ENCODE results near the gene TTLL8.

TTLL8 gene

DNA sequence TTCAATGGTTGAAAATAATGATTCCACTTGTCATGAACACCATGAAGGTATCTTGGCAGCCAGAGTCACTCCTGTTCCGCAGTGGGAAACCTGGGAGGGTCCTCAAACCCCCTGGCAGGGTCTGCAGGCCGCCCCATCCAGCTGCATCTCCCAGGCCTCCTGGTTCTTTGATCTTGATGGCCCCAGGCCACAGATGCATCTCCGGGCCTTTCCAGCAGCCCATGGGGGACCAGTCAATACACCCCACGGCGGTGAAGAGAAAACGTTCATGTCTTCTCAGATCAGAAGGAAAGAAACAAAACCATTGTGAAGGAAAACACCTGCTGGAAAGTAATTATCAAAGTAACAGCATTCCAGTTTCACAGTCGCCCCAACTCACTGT is 1.8 kb upstream of the TTLL8 start:
- Histone ChIP-seq H3K9me3 (ENCODE audit: control insufficient read depth, low read length) (no peaks in the 10 kb centered on the region), H3K4me1 (ENCODE audit: control insufficient read depth, insufficient read depth, low read length) (peaks cover 8% of the 10 kb centered on the region), H3K27me3 (replicated peaks; ENCODE audit: control insufficient read depth, insufficient read depth, low read length) (peaks cover 37% of the 10 kb centered on the region), H3K4me3 (ENCODE audit: low read length) (no peak overlapping the region), H3K36me3 (ENCODE audit: control insufficient read depth, insufficient read depth, low read length, severe bottlenecking) (no peaks in the 10 kb centered on the region), H3K9ac (ENCODE audit: low read length) (no peak overlapping the region)
- DNase-seq (ENCODE audit: low read depth), result no peak

DNA sequence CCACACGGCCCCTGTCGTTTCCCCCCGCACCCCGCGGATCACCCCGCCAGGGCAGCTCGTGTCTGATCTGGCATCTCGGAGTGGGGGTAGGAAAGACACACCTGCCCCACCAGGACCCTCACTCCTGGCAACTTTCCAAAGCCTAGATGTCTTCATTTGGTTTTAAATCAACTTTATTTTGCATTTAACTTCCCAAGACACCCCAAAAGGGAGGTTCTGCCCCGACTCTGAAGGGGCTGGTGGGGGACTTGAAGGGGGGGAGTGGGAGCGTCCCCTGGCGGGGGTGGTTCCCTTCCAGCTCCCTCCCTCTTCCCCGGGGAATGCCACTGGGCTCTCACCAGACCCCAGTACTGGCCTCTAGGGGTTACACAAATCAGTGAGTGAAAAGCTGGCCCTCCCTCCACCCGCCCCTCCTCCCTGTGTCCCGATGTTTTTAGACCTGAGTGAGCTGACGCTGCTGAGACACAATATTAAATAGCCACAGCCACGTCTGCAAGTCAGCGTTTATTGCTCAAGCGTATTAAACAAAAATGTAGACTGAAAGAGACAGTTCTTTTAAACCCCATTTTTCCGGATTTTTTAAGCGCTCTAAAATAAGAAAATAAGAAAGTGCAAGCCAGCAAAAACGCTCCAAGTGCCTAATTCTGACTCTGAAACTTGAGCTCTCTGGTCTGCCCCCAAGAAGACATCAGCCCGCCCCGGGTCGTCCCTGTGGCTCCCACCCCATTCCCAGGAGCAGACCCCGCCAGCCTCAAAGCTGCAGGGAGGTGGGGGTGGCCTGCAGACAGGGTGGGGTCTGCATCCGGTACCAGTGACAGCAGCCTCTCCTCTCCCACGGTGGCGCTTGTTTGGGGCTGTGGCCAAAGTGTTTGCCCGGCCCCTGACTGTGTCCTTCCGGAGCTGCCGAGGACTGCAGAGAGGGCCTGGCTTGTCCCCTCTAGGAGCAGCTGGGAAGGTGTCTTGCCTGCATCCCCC is 1.1 kb upstream of the TTLL8 start:
- peak; percentile 58 for DNase-seq (ENCODE audit: low read depth)
- Histone ChIP-seq H3K9me3 (ENCODE audit: control insufficient read depth, low read length) (no peaks in the 10 kb centered on the region), H3K36me3 (ENCODE audit: control insufficient read depth, insufficient read depth, low read length, severe bottlenecking) (no peaks in the 10 kb centered on the region), H3K4me1 (ENCODE audit: control insufficient read depth, insufficient read depth, low read length) (peaks cover 8% of the 10 kb centered on the region), H3K9ac (ENCODE audit: low read length) (peak overlapping the region; percentile 46), H3K27me3 (replicated peaks; ENCODE audit: control insufficient read depth, insufficient read depth, low read length) (peaks cover 30% of the 10 kb centered on the region), H3K4me3 (ENCODE audit: low read length) (peak overlapping the region; percentile 47)

DNA sequence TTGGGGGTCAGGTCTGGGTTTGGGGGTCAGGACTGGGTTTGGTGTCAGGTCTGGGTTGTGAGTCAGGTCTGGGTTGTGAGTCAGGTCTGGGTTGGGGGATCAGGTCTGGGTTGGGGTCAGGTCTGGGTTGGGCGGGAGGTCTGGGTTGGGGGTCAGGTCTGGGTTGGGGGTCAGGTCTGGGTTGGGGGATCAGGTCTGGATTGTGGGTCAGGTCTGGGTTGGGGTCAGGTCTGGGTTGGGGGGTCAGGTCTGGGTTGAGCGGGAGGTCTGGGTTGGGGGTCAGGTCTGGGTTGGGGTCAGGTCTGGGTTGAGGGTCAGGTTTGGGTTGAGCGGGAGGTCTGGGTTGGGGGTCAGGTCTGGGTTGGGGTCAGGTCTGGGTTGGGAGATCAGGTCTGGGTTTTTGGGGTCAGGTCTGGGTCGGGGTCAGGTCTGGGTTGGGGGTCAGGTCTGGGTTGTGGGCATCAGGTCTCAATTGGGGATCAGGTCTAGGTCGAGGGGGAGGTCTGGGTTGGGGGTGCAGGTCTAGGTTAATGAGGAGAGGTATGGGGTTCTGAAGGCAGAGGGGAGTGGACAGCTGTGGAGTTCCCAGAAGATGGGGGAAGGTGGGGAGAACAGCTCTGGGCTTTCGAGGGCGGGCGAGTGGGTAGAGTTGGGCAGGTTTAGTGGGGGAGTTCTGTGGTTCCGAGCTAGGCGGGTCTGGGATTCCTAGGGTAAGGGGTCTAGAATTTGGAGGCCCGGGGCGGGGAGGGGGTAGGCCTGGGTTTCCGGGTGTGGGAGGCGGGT is 629 bp downstream of the TTLL8 start:
- peaks cover 16% of the 10 kb centered on the region for H3K9me3 ChIP-seq (ENCODE audit: control insufficient read depth, low read length)
- peaks cover 8% of the 10 kb centered on the region for H3K4me1 ChIP-seq (ENCODE audit: control insufficient read depth, insufficient read depth, low read length)
- no peaks in the 10 kb centered on the region for H3K36me3 ChIP-seq (ENCODE audit: control insufficient read depth, insufficient read depth, low read length, severe bottlenecking)
- no peak for DNase-seq (ENCODE audit: low read depth)
- H3K9ac ChIP-seq (ENCODE audit: low read length), result no peak overlapping the region
- H3K4me3 ChIP-seq (ENCODE audit: low read length), result no peak overlapping the region
- H3K27me3 ChIP-seq (replicated peaks; ENCODE audit: control insufficient read depth, insufficient read depth, low read length), result peaks cover 24% of the 10 kb centered on the region

DNA sequence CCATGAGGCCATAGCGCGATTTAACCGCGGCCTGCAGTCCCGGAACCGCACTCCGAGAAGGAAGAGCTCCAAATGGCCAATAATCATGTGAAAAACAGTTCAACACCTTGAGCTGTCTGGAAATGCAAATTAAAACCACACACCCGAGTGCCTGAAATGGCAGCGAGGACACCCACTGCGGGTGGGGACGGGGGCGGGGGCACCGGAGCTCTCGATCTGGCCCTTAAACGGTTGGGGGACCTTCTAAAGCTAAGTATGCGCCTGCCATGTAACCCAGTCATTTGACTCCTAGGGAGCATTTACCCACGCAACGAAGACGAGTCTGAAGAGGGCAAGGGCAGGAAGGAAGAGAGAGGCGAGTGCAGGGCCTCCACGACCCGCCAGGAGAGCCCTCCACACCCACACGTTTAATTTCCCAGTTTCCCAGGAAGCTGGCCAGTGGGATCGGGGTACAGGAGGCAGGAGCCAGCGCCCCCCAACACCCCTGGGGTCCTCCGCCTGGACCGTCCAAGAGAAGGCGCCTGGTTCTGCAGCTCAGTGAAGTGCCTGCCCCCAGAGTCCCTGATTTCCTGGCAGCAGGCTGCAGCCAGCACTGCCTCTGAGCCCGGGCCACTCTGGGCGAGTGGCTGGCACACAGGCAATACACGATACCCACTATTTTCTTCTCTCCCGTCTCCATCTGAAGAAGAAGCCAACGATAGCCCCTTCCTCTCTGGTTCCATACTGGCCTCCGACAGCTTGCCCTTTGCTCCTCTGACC is 1.7 kb downstream of the TTLL8 start:
- Histone ChIP-seq H3K9ac (ENCODE audit: low read length) (no peak overlapping the region), H3K9me3 (ENCODE audit: control insufficient read depth, low read length) (peaks cover 27% of the 10 kb centered on the region), H3K36me3 (ENCODE audit: control insufficient read depth, insufficient read depth, low read length, severe bottlenecking) (no peaks in the 10 kb centered on the region), H3K4me1 (ENCODE audit: control insufficient read depth, insufficient read depth, low read length) (peaks cover 8% of the 10 kb centered on the region), H3K27me3 (replicated peaks; ENCODE audit: control insufficient read depth, insufficient read depth, low read length) (peaks cover 26% of the 10 kb centered on the region), H3K4me3 (ENCODE audit: low read length) (no peak overlapping the region)
- DNase-seq (ENCODE audit: low read depth), result no peak

DNA sequence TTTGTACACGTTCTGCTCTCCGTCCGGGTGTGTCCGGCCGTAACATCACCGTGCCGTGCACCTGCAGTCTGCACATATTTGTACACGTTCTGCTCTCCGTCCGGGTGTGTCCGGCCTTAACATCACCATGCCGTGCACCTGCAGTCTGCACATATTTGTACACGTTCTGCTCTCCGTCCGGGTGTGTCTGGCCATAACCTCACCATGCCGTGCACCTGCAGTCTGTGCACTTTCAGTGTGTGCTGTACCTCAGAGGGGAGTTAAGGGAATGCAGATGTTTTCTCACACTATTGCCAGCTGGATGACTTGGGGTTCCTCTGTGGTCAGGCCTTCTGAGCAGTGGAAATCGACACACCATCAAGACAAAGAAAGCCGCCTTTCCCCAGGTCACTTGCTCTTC is 4.2 kb downstream of the TTLL8 start:
- H3K9me3 ChIP-seq (ENCODE audit: control insufficient read depth, low read length), result peaks cover 31% of the 10 kb centered on the region
- H3K9ac ChIP-seq (ENCODE audit: low read length), result no peak overlapping the region
- H3K4me1 ChIP-seq (ENCODE audit: control insufficient read depth, insufficient read depth, low read length), result peaks cover 2% of the 10 kb centered on the region
- H3K27me3 ChIP-seq (replicated peaks; ENCODE audit: control insufficient read depth, insufficient read depth, low read length), result peaks cover 10% of the 10 kb centered on the region
- H3K4me3 ChIP-seq (ENCODE audit: low read length), result no peak overlapping the region
- H3K36me3 ChIP-seq (ENCODE audit: control insufficient read depth, insufficient read depth, low read length, severe bottlenecking), result no peaks in the 10 kb centered on the region
- DNase-seq (ENCODE audit: low read depth), result no peak

DNA sequence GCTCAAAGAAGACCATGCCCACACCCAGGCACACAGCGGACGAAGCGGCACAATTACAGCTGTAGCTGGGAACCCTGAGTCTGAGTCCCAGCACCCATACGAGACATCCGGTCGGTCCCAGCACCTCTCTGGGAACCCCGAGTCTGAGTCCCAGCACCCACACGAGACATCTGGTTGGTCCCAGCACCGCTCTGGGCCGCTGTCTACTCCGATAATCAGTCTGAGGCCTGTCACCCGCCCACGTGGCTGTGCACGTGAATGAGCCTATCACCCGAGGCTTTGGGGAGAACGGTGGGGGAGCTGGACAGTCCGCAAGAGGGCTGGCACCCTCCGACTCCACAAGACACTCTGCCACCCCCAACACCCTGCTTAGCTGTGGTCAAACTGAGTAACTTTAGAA is 6.2 kb downstream of the TTLL8 start:
- Histone ChIP-seq H3K36me3 (ENCODE audit: control insufficient read depth, insufficient read depth, low read length, severe bottlenecking) (no peaks in the 10 kb centered on the region), H3K27me3 (replicated peaks; ENCODE audit: control insufficient read depth, insufficient read depth, low read length) (peaks cover 15% of the 10 kb centered on the region), H3K4me1 (ENCODE audit: control insufficient read depth, insufficient read depth, low read length) (no peaks in the 10 kb centered on the region), H3K4me3 (ENCODE audit: low read length) (no peak overlapping the region), H3K9ac (ENCODE audit: low read length) (no peak overlapping the region), H3K9me3 (ENCODE audit: control insufficient read depth, low read length) (peaks cover 31% of the 10 kb centered on the region)
- DNase-seq (ENCODE audit: low read depth), result no peak

DNA sequence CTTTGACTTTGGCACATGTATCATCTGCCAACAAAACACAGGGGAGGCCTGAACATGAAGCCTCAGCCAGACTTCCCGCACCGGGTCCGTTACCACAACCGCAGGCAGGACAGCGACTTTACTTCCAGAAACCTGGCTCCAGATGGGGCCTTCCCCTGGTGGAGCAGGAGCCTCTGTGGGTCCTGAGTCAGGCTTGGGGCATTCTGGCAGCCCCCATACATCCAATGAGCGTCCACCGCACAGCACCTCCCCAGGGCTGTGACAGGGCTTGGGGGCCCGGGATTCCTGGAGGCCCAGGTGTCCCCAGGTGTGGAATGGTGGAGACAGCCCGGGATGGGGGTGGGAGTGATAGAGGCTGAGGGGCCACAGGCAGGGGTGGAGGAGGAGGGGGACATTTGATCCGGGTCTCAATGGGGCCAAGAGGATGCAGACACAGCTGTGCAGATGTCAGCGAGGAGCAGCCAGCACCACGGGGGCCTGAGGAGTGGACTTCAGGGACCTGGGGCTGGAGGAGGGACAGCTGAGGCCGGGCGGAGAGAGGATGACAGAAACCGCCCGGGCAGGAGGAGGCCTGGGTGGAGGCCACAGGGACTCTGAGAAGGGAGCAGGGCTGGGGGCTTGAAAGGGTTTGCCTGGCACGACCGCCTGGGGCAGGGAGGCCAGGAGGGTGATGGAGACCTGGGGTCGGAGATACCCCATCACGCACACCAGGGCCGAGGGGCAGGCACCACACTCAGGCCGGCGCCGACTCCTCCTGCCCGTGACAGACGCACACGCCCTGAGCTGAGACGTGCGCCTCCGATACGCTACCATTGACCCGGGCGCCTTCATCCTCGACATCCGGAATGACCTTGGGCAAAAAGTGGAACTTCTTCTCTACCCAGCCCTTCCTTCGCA is 8.6 kb downstream of the TTLL8 start:
- DNase-seq (ENCODE audit: low read depth), result no peak
- H3K27me3 ChIP-seq (replicated peaks; ENCODE audit: control insufficient read depth, insufficient read depth, low read length), result peaks cover 19% of the 10 kb centered on the region

DNA sequence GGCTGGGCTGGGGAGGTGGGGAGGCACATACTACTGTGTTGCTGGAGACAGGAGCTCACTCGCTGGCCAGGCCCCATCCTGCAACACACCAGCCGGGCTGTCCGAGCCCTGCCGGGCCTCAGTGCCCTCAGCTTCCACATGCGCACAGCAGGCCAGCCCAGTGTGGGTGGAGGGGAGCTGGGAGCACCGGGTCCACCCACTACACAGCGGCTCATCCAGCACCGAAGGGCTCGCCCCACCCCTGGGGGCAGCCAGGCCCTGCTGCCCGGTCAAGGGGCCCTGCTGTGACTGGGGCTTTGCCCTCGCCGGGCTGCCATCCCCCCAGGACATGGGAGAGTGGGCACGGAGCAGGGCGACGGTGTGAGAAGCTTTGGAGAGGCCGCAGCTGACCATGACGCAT is 9.3 kb downstream of the TTLL8 start:
- DNase-seq (ENCODE audit: low read depth), result no peak
- Histone ChIP-seq H3K4me1 (ENCODE audit: control insufficient read depth, insufficient read depth, low read length) (no peaks in the 10 kb centered on the region), H3K36me3 (ENCODE audit: control insufficient read depth, insufficient read depth, low read length, severe bottlenecking) (no peaks in the 10 kb centered on the region), H3K4me3 (ENCODE audit: low read length) (no peak overlapping the region), H3K27me3 (replicated peaks; ENCODE audit: control insufficient read depth, insufficient read depth, low read length) (peaks cover 23% of the 10 kb centered on the region), H3K9me3 (ENCODE audit: control insufficient read depth, low read length) (peaks cover 28% of the 10 kb centered on the region), H3K9ac (ENCODE audit: low read length) (no peak overlapping the region)

More for the DNA sequence above, 8.6 kb downstream of the TTLL8 start:
- H3K4me3 ChIP-seq (ENCODE audit: low read length), result no peak overlapping the region
- peaks cover 31% of the 10 kb centered on the region for H3K9me3 ChIP-seq (ENCODE audit: control insufficient read depth, low read length)
- no peak overlapping the region for H3K9ac ChIP-seq (ENCODE audit: low read length)
- no peaks in the 10 kb centered on the region for H3K4me1 ChIP-seq (ENCODE audit: control insufficient read depth, insufficient read depth, low read length)
- H3K36me3 ChIP-seq (ENCODE audit: control insufficient read depth, insufficient read depth, low read length, severe bottlenecking), result no peaks in the 10 kb centered on the region

DNA sequence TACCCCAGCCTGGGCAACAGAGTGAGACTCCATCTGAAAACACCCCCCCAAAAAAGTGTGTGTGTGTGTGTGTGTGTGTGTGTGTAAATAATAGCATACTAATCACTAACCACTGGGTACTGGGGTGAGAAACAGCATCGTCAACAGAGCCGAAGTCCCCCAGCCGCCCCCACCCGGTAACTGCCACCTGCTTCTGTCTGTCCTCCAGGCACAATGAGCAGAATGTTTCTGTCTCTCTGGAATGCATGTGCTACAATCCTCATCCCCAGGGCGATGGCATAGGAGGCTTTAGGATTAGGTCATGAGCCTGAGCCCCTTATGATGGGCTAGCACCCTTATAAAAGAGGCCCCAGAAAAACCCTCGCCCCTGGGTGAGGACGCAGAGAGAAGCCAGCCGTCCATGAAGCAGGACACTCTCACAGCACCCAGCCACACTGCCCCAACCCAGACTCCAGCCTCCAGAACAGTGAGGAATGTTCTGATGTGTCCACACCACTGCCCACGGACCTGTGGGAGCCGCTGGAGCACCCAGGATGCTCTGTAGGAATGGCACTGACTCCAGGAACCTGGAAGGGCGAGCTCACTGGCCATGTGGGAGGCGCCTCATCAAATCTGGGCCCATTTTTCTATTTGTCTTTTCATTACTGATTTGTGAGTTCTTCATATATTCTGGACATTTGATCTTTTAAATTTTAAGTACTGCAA is 9.9 kb downstream of the TTLL8 start:
- Histone ChIP-seq H3K4me3 (ENCODE audit: low read length) (no peak overlapping the region), H3K27me3 (replicated peaks; ENCODE audit: control insufficient read depth, insufficient read depth, low read length) (peaks cover 29% of the 10 kb centered on the region), H3K9ac (ENCODE audit: low read length) (no peak overlapping the region), H3K36me3 (ENCODE audit: control insufficient read depth, insufficient read depth, low read length, severe bottlenecking) (no peaks in the 10 kb centered on the region), H3K4me1 (ENCODE audit: control insufficient read depth, insufficient read depth, low read length) (no peaks in the 10 kb centered on the region), H3K9me3 (ENCODE audit: control insufficient read depth, low read length) (peaks cover 22% of the 10 kb centered on the region)
- no peak for DNase-seq (ENCODE audit: low read depth)

DNA sequence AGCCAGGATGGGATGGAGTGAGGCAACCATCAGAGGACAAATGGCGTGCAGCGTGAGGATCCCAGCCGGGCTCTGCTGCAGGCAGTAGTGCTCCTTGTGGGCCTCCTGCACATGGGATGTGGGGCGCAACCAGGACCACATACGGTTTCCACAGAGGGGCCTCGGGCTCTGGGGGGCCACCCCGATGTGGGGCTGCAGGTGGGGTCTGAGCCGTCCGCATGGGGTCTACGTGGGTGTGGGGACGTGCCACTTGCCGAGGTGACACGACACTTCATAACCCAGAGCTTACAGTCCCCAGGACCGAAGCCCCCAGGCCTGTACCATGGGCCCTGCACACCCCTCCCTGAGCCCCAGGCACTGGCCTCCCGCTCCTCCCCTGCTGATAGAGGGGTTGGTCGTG is 10.8 kb downstream of the TTLL8 start:
- H3K4me3 ChIP-seq (ENCODE audit: low read length), result no peak overlapping the region
- DNase-seq (ENCODE audit: low read depth), result no peak
- peaks cover 14% of the 10 kb centered on the region for H3K9me3 ChIP-seq (ENCODE audit: control insufficient read depth, low read length)
- H3K9ac ChIP-seq (ENCODE audit: low read length), result no peak overlapping the region
- peaks cover 30% of the 10 kb centered on the region for H3K27me3 ChIP-seq (replicated peaks; ENCODE audit: control insufficient read depth, insufficient read depth, low read length)
- no peaks in the 10 kb centered on the region for H3K4me1 ChIP-seq (ENCODE audit: control insufficient read depth, insufficient read depth, low read length)
- H3K36me3 ChIP-seq (ENCODE audit: control insufficient read depth, insufficient read depth, low read length, severe bottlenecking), result no peaks in the 10 kb centered on the region

All from adipocyte (in vitro differentiated cells).